HG03045 (cell line): Measurements from ENCODE around the gene LGI1.
A peak's percentile ranks its signal among the peaks of the same experiment; 100 is the strongest.

ENCODE experiments used
- ATAC-seq: cut with Tn5 transposase; IDR thresholded peaks from one replicate; pipeline ENCODE4 v1.9.1; 2021; ENCODE audit warnings: mild to moderate bottlenecking, moderate library complexity; ENCODE audit not compliant: unreplicated experiment

The LGI1 gene

GRCh38 chr10:93757801-93758507 is at the start of gene LGI1:
LGI1 (plus strand) TSS chr10:93757936; CDS start chr10:93758145, 209 bp downstream.
- ATAC-seq: no peak

- ATAC-seq: no peak
These were observed 47.3 kb upstream of the LGI1 start for GRCh38 chr10:93710333-93710909.

GRCh38 chr10:93711891-93712290 is 45.8 kb upstream of the LGI1 start:
- ATAC-seq: no peak

DNA sequence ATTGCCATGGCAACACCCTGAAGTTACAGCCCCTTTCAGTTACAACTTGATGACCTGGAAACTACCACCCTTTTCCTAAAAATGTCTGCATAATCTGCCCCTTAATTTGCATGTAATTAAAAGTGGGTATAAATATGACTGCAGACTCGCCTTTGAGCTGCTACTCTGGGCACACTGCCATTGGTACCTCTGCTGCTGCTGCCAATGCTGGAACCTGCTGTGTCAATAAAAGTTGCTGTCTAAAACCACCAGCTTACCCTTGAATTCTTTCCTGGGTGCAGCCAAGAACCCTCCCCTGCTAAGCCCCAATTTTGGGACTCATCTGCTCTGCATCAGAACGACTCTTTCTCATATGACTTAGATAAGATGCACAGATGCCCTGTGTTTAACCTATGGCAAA is 45.1 kb upstream of the LGI1 start:
- no peak for ATAC-seq

DNA sequence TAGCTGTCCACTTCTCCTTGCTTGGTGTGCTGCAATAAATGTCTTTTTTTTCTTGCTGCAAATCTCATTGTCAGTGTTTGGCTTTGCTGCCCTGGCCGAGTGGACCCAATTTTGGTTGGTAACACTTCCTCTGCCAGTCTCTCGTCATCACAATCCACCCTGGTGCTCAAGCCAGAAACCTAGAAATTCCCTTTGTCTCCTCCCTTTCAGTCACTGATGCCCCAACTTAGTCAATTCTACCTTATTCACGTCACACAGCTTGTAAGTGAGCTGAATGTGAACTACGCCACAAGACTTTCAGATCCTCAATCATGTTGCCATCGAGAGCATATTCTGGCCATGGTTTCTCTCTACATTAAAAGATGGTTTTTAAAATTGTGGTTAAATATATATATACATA is 42.4 kb upstream of the LGI1 start:
- ATAC-seq: peak; percentile 92

GRCh38 chr10:93716766-93717165 is 41.0 kb upstream of the LGI1 start:
- ATAC-seq: no peak

GRCh38 chr10:93718937-93719725 is 38.6 kb upstream of the LGI1 start:
- ATAC-seq: no peak

- ATAC-seq: no peak
These were observed 37.8 kb upstream of the LGI1 start for GRCh38 chr10:93719901-93720300.

DNA sequence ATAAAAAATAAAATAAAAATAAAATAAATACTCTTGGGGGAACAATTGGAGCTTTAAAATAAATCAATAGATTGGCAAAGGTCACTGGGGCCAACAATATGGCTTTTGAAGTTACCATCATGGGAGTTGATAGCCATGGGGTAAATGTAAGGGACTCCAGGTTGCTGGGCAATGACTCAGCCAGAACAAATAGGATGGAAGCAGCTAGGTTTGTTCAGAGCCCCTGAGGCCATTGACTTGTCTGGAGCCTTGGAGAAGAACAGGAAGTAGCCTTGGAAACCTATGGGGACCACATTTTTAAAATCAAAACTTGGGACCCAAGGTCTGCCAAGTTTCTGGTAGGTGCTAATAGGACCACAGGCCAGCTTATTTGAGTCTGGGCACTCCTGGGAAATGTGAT is 35.2 kb upstream of the LGI1 start:
- ATAC-seq: no peak

- ATAC-seq: no peak
These were observed 34.6 kb upstream of the LGI1 start for GRCh38 chr10:93723153-93723552.

DNA sequence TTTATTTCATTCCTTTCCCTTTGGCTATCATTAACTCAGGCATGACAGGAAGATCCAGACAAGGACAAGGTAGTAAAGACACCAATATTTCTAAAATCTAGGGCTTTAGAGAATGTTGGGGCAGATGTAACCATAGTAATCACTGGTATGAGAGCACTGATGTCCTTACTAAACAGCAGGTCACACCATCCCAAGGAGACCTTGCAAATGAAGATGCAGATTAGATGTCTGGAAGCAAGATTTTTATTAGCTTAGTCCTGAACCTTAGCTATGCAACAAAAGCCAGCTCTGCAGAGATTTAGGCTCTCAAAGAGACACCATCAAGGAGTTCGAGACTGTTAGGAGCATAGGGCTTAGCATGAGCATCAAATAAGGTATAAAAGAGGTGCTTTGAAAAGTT is 31.7 kb upstream of the LGI1 start:
- ATAC-seq: no peak

GRCh38 chr10:93741367-93741766 is 16.4 kb upstream of the LGI1 start:
- ATAC-seq: no peak

DNA sequence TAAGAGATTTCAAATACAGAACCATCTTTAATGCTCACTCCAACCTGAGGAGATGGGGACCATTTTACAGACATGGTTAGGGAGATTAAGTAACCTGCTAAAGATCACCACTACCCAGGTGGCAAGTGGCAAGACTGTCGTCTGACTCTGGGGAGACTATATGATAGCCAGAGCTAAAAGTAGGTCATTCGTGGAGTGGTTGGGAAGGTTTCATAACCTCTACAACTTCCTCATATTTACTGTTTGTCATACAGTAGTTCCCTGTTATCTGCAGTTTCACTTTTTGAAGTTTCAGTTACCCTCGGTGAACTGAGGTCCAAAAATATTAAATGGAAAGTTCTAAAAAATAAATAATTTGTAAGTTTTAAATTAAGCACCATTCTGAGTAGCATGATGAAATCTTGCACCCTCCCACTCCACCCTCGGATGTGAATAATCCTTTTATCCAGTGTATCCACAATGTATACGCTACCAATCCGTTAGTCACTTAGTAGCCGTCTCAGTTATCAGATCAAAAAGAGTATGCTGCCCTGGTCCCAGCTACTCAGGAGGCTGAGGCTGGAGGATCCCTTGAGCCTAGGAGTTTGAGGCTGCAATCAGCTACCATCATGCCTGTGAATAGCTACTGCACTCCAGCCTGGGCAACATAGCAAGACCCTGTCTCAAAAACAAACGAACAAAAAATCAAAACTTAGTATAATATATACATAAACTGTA is 14.9 kb upstream of the LGI1 start:
- peak; percentile 71 for ATAC-seq

DNA sequence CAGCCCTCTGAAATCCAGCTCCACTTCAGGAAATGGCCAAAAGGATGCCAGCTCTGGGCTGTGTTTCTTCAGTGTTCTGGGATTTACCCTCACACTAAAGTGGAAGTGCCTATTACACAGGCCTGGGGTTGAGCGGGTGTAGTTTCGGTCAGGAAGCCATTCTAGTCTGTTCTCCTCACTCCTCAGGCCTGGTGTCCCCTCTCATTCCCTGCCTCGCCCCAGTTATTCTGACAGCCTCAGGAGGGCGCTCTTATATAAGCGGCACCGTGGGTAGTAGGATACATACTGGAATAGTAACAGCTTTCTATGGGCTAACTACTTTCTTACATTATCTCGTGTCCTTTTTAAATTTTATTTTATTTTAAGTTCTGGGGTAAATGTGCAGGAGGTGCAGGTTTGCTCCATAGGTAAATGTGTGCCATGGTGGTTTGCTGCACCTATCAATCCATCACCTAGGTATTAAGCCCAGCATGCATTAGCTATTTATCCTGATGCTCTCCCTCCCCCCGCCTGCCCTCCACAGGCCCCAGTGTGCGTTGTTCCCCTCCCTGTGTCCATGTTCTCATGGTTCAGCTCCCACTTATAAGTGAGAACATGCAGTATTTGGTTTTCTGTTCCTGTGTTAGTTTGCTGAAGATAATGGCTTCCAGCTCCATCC is 12.2 kb upstream of the LGI1 start:
- ATAC-seq: no peak

DNA sequence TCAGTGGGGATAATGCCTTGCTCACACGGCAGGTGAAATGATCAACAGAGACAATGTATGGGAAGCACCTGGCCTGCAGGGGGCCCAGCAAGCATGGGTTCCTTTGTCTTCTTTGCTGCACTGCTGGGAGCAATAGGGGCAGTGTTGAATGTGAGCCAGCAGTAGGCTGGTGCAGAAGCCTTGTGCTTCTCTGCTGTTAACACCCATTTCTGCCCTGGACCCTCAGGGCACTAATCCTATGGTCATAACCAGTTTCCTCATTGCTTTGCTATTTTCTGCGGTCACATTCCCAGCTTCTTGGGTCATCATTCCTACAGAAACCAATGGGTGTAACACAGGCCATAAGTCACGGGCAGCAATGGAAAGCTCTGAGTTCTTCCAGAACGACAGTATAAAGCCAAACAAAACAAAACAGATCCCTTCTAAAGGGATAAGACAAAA is 10.9 kb upstream of the LGI1 start:
- no peak for ATAC-seq

- ATAC-seq: no peak
These were observed 8.4 kb upstream of the LGI1 start for GRCh38 chr10:93749218-93749799.

- ATAC-seq: no peak
These were observed 6.6 kb upstream of the LGI1 start for GRCh38 chr10:93751124-93751523.

- no peak for ATAC-seq
These were observed 5.9 kb upstream of the LGI1 start for GRCh38 chr10:93751832-93752231.

DNA sequence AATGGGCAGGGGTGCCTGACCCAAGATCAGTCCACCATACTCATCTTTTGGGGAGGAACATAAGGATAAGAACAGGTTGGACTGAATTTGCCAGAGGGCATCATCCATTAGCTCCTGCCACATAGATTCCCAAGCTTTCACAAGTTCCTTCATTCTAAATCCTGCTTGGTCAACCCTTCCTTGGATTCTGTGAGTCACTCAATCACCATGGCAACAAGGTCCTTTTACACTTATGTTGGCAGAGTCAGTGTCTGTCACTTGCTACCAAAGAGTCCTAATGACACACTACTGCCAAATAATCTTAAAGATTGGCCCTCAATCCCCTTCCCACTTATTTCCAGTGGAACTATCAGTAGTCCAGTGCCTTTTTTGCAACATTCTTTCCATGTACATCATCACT is 5.0 kb upstream of the LGI1 start:
- ATAC-seq: no peak

DNA sequence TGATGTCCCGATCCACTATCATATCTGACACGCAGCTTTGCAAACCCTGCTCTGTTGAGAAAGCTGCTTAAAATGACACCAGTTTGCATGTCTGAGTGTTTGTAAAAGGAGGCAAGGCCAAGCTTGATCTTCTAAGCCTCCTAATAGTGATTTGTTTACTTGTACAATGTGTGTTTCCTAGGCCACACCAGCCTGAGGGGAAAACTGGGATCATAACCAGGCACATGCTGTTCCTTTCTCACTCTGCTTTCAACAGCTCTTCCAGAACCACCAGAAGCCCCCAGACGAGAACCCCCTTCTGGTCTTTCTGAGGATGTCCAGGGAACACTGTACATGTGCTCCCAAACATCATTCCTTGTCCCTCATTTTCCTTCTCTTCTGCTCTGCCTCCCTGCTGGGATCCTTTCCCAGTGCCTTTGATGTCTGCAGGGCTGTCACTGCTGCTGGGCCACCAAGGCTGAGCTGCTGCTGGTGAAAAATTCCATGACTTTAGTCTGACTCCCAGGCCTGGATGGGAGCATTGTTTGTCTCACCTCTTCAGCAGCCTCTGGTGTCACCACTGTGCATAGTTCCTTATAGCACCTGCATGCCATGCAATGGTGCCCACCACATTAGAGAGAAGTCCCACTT is 4.0 kb upstream of the LGI1 start:
- no peak for ATAC-seq
